Measurements from ENCODE around the gene CNOT11.
A peak's percentile ranks its signal among the peaks of the same experiment; 100 is the strongest.

CNOT11 gene

DNA sequence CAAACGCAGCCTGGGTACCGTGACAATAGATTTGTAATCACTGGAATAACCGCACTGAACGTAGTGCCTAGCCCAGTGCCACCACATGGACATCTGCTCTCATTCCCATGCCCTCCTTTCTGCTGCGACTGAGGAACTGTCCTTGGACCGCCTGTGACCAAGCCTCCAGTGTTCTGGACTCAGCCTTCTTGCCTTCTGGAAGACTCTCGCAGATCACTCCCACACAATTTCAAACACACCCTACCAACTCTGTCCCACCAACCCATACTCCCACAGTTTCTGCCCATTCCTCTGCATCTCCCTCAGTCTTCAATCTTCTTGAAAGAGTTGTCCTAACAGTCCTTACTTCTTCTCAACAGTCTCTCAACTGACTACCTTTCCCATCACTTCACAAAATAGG, 53.7 kb downstream of the CNOT11 start:
- peak overlapping the region; percentile 97 for H3K4me3 ChIP-seq
- TF ChIP-seq, protein P1, sequence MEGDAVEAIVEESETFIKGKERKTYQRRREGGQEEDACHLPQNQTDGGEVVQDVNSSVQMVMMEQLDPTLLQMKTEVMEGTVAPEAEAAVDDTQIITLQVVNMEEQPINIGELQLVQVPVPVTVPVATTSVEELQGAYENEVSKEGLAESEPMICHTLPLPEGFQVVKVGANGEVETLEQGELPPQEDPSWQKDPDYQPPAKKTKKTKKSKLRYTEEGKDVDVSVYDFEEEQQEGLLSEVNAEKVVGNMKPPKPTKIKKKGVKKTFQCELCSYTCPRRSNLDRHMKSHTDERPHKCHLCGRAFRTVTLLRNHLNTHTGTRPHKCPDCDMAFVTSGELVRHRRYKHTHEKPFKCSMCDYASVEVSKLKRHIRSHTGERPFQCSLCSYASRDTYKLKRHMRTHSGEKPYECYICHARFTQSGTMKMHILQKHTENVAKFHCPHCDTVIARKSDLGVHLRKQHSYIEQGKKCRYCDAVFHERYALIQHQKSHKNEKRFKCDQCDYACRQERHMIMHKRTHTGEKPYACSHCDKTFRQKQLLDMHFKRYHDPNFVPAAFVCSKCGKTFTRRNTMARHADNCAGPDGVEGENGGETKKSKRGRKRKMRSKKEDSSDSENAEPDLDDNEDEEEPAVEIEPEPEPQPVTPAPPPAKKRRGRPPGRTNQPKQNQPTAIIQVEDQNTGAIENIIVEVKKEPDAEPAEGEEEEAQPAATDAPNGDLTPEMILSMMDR (IDR thresholded peaks at IDR 0.05): no peak
- no peak for DNase-seq (ENCODE audit: low spot score)
- peak overlapping the region; percentile 92 to 96 for H3K27ac ChIP-seq

DNA sequence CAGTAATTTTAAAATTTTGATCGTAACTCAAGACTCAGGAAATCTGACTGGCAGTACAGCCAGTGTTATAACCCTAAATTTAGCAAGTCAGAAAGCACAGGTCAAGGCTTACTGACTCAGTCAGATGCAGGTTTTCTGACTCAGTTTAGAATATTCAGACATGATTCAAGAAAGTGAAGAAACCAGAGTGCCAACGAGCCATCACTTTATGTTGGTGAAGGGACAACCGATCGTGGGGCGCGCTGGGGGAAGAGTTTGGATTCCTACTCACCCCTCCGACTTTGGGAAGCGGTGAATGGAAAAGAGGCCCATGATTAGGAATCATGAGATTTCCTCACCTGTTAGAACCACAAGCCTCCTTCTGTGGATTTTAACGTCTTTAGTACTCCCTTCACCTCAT, 54.8 kb downstream of the CNOT11 start:
- H3K4me3 ChIP-seq: peak overlapping the region; percentile 97
- DNase-seq (ENCODE audit: low spot score): no peak
- peak overlapping the region; percentile 92 to 96 for H3K27ac ChIP-seq
- TF ChIP-seq, protein P1 (IDR thresholded peaks at IDR 0.05): no peak

DNA sequence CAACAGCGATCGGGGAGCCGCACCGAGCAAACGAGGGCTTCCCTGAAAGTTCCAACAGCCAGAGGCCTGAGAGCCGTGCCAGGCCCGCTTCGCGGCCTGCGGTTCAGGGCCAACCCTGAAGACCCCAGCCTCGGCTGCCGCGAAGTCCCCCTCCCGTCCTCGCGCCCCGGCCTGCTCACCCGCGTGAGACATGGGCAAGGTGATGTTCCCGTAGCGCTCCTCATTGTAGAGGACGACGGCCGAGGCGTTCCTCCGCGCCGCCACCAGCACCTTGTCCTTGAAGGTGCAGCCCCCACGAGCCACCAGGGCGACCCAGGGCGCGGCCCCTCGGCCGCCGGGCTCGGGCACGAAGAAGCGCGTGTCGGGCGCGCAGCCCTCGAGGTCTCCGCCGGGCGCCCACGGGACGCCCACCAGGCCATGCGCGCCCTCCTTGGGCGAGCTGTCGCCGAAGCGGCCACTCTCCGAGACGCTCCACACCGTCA, 55.3 kb downstream of the CNOT11 start:
- H3K4me3 ChIP-seq: peak overlapping the region; percentile 97
- TF ChIP-seq, protein P1 (IDR thresholded peaks at IDR 0.05): no peak
- no peak for DNase-seq (ENCODE audit: low spot score)
- H3K27ac ChIP-seq: peak overlapping the region; percentile 92 to 96

DNA sequence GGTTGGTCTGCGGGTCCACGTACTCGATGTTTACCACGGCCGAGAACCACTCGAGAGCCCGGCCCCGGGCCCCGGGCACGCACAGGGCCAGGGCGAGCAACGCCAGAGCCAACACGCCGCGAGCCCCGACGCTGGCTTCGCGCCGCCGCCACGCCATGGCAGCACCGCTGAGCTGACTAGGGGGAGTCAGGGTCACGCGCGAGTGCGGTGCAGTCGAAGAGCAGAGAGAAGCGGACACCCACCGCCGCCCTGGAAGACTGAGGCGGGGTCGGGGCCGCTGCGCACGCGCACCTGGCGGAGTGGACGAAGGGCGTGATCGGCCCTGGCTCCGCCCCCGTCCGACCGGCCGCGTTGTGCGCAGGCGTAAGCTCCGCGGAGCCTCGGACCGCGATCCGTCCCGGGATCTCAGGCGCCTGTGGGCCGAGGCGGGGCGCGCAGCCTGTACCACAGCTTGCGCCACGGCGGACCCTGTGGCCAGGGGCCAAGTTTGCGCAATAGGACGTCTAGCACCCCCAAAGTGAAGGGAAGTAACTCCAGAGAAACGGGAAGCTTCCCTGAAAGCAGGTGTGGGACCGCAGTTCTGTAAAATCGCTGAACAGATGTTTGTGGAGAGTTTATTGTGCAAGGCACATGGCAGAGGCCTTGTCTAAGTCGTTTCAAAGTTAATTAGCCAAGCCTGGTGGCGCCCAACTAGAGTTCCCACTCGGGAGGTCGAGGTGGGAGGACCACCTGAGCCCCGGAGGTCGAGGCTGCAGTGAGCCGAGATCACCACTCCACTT, 55.9 kb downstream of the CNOT11 start, which contains the start of gene RNF149:
Gene RNF149, minus strand, starts transcription at position 270 of the 779 bp plus-strand sequence. Its CDS starts 113 bp downstream, at position 157.
- peak; percentile 93 for DNase-seq (ENCODE audit: low spot score)
- TF ChIP-seq, protein P1 (IDR thresholded peaks at IDR 0.05): no peak
- Histone ChIP-seq H3K27ac (peak within 1 kb of the TSS; percentile 92 to 96), H3K4me3 (peak within 1 kb of the TSS; percentile 97)

DNA sequence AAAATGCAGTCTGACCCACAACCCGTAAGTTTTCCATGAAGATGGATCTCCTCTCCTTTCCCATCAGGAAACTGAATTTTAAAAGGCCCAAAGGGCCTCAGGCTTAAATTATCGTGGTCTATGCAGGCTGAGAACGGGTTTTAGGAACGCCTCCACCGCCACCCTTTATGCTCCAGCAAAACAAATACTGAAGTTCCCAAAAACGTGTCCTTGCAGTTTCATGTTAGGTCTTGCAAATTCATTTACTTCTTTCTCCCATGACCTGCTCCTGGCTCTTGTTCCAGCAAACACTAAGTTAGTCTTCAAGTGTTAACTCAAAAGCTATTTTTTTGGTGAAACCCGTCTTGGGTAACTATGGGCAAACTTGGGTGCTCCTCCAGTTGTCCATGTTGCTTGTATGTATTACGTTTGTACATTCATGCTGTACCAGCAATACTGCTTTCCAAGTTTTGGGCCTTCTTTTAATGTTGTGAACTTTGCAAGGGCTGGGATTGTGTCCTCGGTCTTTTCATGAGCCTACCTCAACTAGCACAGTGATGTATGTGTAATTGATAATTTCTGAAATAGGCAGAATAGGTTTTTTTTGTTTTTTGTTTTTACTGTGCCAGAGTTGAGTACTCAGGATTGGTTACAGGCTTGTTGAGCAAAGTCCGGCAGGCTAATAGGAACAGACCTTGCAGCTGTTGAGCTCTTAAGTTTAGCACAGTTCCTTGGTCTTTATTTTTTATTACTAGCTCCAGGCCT, 57.6 kb downstream of the CNOT11 start:
- Histone ChIP-seq H3K27ac (peak overlapping the region in 1 of 2 donors; percentile 11), H3K4me3 (no peak overlapping the region)
- TF ChIP-seq, protein P1 (IDR thresholded peaks at IDR 0.05): no peak
- DNase-seq (ENCODE audit: low spot score): no peak

DNA sequence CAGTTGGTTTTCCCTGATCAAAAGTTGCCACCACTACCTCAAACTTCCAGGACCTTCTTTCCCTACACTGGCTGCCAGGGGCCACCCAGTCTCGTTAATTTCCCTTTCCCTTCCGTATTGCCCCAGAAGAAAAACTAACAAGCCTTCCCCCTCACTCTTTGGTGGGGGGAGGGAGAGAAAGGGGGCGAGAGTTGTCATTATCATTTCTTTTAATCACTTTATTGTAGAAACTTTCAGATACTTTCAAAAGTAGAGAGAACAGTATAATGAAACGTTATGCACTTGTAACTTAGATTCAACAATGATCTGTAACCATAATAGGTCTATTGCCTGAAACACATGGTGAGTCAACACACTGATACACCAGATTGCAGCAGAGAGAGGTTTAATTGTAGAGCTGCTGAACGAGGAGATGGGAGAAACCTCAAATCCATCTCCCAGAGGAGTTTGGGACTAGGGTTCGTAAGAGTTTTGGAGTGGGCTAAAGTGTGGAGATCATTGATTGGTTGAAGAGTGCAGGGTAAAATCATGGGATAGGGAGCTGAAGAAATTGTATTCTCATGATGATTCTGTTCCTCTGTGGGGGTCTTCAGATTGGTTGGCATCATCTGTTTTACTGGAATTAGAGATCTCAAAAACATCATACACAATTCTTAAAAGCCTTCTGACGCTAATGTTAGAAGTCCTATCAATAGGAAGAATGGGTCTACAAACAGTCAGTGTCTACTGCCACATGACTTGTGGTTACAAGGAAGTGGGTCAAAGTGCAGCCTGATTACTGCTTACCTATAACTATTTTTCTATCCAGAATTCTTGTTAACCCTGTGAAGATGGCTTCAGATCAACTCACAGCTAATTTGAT, 58.4 kb downstream of the CNOT11 start:
- TF ChIP-seq, protein P1 (IDR thresholded peaks at IDR 0.05): no peak
- no peak for DNase-seq (ENCODE audit: low spot score)

More for the DNA sequence above, 58.4 kb downstream of the CNOT11 start:
- peak overlapping the region in 1 of 2 donors; percentile 21 for H3K27ac ChIP-seq
- no peak overlapping the region for H3K4me3 ChIP-seq
